CD8-positive, alpha-beta memory T cell (primary cell): ENCODE results near the gene NTRK2. TPM values are rescaled to one million over a fixed set of nuclear protein-coding genes. Genes with fewer than 3 reads are reported as not detected.

Experiments
- CTCF ChIA-PET: fragments of 350-600 bp; sonication (Branson Sonifier 250); formaldehyde crosslinking; loops from one replicate; lab custom pipeline; 2021; ENCODE audit warnings: antibody characterized with exemption; lab: Charles Lee
- POLR2A ChIA-PET: fragments of 350-600 bp; sonication (Branson Sonifier 250); formaldehyde crosslinking; loops from one replicate; lab custom pipeline; 2021; ENCODE audit warnings: antibody characterized with exemption; lab: Charles Lee
- DNase-seq, 5 donors: peaks; one replicate each; pipeline versions ENCODE4 v3.0.0 to v3.0.0-alpha.2; 2020 to 2022; ENCODE audit warnings: mixed read lengths in 1 of 5
- H3K27ac ChIP-seq: one replicate; pipeline ENCODE4 v1.7.0; 2013; ENCODE audit warnings: low read depth, mild to moderate bottlenecking, low read length, moderate library complexity
- H3K27me3 ChIP-seq: 2 replicates; pipeline ENCODE4 v1.7.0; 2013; ENCODE audit warnings: low read length, mild to moderate bottlenecking; ENCODE audit not compliant: insufficient read depth, poor library complexity, severe bottlenecking
- H3K36me3 ChIP-seq: 2 replicates; pipeline ENCODE4 v1.7.0; 2013; ENCODE audit warnings: mild to moderate bottlenecking, low read length, moderate library complexity; ENCODE audit not compliant: insufficient read depth
- H3K4me1 ChIP-seq: 2 replicates; pipeline ENCODE4 v1.7.0; 2013; ENCODE audit warnings: mild to moderate bottlenecking, low read length, moderate library complexity; ENCODE audit not compliant: insufficient read depth
- H3K4me3 ChIP-seq: 2 replicates; pipeline ENCODE4 v1.7.0; 2013; ENCODE audit warnings: mild to moderate bottlenecking, low read length
- H3K9me3 ChIP-seq: 2 replicates; pipeline ENCODE4 v1.7.0; 2013; ENCODE audit warnings: mild to moderate bottlenecking, low read length
- H3K27ac Mint-ChIP-seq, 8 donors: one replicate each; pipeline ENCODE4 v1.8.0; 2020 to 2021; ENCODE audit warnings: mixed read lengths in 8 of 8, mild to moderate bottlenecking in 6 of 8, inconsistent platforms in 3 of 8, moderate library complexity in 3 of 8
- H3K27me3 Mint-ChIP-seq, 2 donors: one replicate each; pipeline ENCODE4 v1.8.0; 2020 to 2021; ENCODE audit warnings: mixed read lengths in 2 of 2, mild to moderate bottlenecking in 1 of 2, moderate library complexity in 1 of 2
- H3K36me3 Mint-ChIP-seq, 3 donors: one replicate each; pipeline ENCODE4 v1.8.0; 2020 to 2021; ENCODE audit warnings: mixed read lengths in 3 of 3, inconsistent platforms in 1 of 3, mild to moderate bottlenecking in 1 of 3
- H3K4me1 Mint-ChIP-seq, 3 donors: one replicate each; pipeline ENCODE4 v1.8.0; 2020 to 2021; ENCODE audit warnings: mixed read lengths in 3 of 3, inconsistent platforms in 1 of 3, mild to moderate bottlenecking in 1 of 3
- H3K4me3 Mint-ChIP-seq, 7 donors: one replicate each; pipeline ENCODE4 v1.8.0; 2020 to 2021; ENCODE audit warnings: mixed read lengths in 7 of 7, mild to moderate bottlenecking in 6 of 7, moderate library complexity in 4 of 7, inconsistent platforms in 2 of 7
- H3K9me3 Mint-ChIP-seq, 5 donors: one replicate each; pipeline ENCODE4 v1.8.0; 2020 to 2022; ENCODE audit warnings: mixed read lengths in 5 of 5, mild to moderate bottlenecking in 3 of 5, moderate library complexity in 2 of 5, inconsistent platforms in 1 of 5
- polyA plus RNA-seq: library from polyadenylated mRNA; unstranded; fragments of 300-500 nt; fragmentation: Illumina TruSeq; gene quantifications from one replicate; pipeline ENCODE4 v1.2.3, GENCODE V29; 2021
- total RNA-seq, 2 experiments: library from RNA; stranded (reverse); gene quantifications; one replicate each; pipeline ENCODE4 v1.2.3, GENCODE V29; 2021

Gene NTRK2
- total and polyA plus RNA-seq, 3 experiments from 2014 or later: 0.26 to 0.38 TPM; not detected in 1

- POLR2A ChIA-PET: no interaction called here
- peaks cover 0 to 3% (median 0%) of the 10 kb centered on the region in 5 donors for H3K9me3 Mint-ChIP-seq
- H3K4me3 Mint-ChIP-seq: no peak overlapping the region
- Histone ChIP-seq H3K9me3 (no peaks in the 10 kb centered on the region), H3K4me1 (no peaks in the 10 kb centered on the region), H3K27ac (no peak overlapping the region), H3K36me3 (no peaks in the 10 kb centered on the region), H3K4me3 (no peak overlapping the region), H3K27me3 (no peaks in the 10 kb centered on the region)
- H3K27me3 Mint-ChIP-seq: peaks cover 5 to 9% of the 10 kb centered on the region in 2 donors
- H3K27ac Mint-ChIP-seq: no peak overlapping the region
- no peak for DNase-seq
- H3K36me3 Mint-ChIP-seq: no peaks in the 10 kb centered on the region
- no peaks in the 10 kb centered on the region for H3K4me1 Mint-ChIP-seq
- CTCF ChIA-PET: no interaction called here
These were observed 109.0 kb downstream of the NTRK2 start for GRCh38 chr9:84778570-84778969.

GRCh38 chr9:84779883-84780282 is 110.4 kb downstream of the NTRK2 start:
- Histone ChIP-seq H3K4me1 (no peaks in the 10 kb centered on the region), H3K36me3 (no peaks in the 10 kb centered on the region), H3K4me3 (no peak overlapping the region), H3K27me3 (no peaks in the 10 kb centered on the region), H3K9me3 (no peaks in the 10 kb centered on the region), H3K27ac (no peak overlapping the region)
- ChIA-PET CTCF (no interaction called here), POLR2A (no interaction called here)
- Mint-ChIP-seq H3K27me3 (peaks cover 5 to 8% of the 10 kb centered on the region in 2 donors), H3K9me3 (no peaks in the 10 kb centered on the region), H3K4me1 (no peaks in the 10 kb centered on the region), H3K27ac (no peak overlapping the region), H3K36me3 (no peaks in the 10 kb centered on the region), H3K4me3 (no peak overlapping the region)
- DNase-seq: no peak

GRCh38 chr9:84780385-84780784 is 110.9 kb downstream of the NTRK2 start:
- Mint-ChIP-seq H3K27ac (no peak overlapping the region), H3K4me3 (no peak overlapping the region), H3K36me3 (no peaks in the 10 kb centered on the region), H3K9me3 (no peaks in the 10 kb centered on the region), H3K27me3 (peaks cover 8% of the 10 kb centered on the region in 2 donors), H3K4me1 (no peaks in the 10 kb centered on the region)
- ChIA-PET POLR2A (no interaction called here), CTCF (no interaction called here)
- Histone ChIP-seq H3K36me3 (no peaks in the 10 kb centered on the region), H3K9me3 (no peaks in the 10 kb centered on the region), H3K27me3 (no peaks in the 10 kb centered on the region), H3K27ac (no peak overlapping the region), H3K4me3 (no peak overlapping the region), H3K4me1 (no peaks in the 10 kb centered on the region)
- DNase-seq: no peak

GRCh38 chr9:84781458-84781857 is 111.9 kb downstream of the NTRK2 start:
- Histone ChIP-seq H3K27ac (no peak overlapping the region), H3K27me3 (no peaks in the 10 kb centered on the region), H3K4me1 (no peaks in the 10 kb centered on the region), H3K9me3 (no peaks in the 10 kb centered on the region), H3K4me3 (no peak overlapping the region), H3K36me3 (no peaks in the 10 kb centered on the region)
- no peak overlapping the region for H3K4me3 Mint-ChIP-seq
- no peak overlapping the region for H3K27ac Mint-ChIP-seq
- peaks cover 8% of the 10 kb centered on the region in 2 donors for H3K27me3 Mint-ChIP-seq
- DNase-seq: no peak
- ChIA-PET POLR2A (no interaction called here), CTCF (no interaction called here)
- no peaks in the 10 kb centered on the region for H3K4me1 Mint-ChIP-seq
- no peaks in the 10 kb centered on the region for H3K9me3 Mint-ChIP-seq
- no peaks in the 10 kb centered on the region for H3K36me3 Mint-ChIP-seq

GRCh38 chr9:84781931-84782866 is 112.7 kb downstream of the NTRK2 start:
- no peaks in the 10 kb centered on the region for H3K36me3 Mint-ChIP-seq
- no peaks in the 10 kb centered on the region for H3K9me3 ChIP-seq
- H3K4me3 ChIP-seq: no peak overlapping the region
- no peaks in the 10 kb centered on the region for H3K4me1 Mint-ChIP-seq
- H3K4me1 ChIP-seq: no peaks in the 10 kb centered on the region
- no peaks in the 10 kb centered on the region for H3K27me3 ChIP-seq
- DNase-seq: no peak
- CTCF ChIA-PET: no interaction called here
- POLR2A ChIA-PET: no interaction called here
- H3K27me3 Mint-ChIP-seq: peaks cover 8% of the 10 kb centered on the region in 2 donors
- no peak overlapping the region for H3K4me3 Mint-ChIP-seq
- H3K27ac Mint-ChIP-seq: no peak overlapping the region
- no peaks in the 10 kb centered on the region for H3K9me3 Mint-ChIP-seq
- H3K36me3 ChIP-seq: no peaks in the 10 kb centered on the region
- H3K27ac ChIP-seq: no peak overlapping the region

GRCh38 chr9:84785792-84786547 is 116.4 kb downstream of the NTRK2 start:
- no peaks in the 10 kb centered on the region for H3K36me3 ChIP-seq
- Mint-ChIP-seq H3K27me3 (peaks cover 8% of the 10 kb centered on the region in 2 donors), H3K36me3 (no peaks in the 10 kb centered on the region), H3K27ac (no peak overlapping the region), H3K9me3 (peaks cover 0 to 3% (median 0%) of the 10 kb centered on the region in 5 donors), H3K4me3 (no peak overlapping the region), H3K4me1 (no peaks in the 10 kb centered on the region)
- H3K4me1 ChIP-seq: no peaks in the 10 kb centered on the region
- no peaks in the 10 kb centered on the region for H3K27me3 ChIP-seq
- no peak overlapping the region for H3K27ac ChIP-seq
- ChIA-PET POLR2A (no interaction called here), CTCF (no interaction called here)
- no peaks in the 10 kb centered on the region for H3K9me3 ChIP-seq
- no peak for DNase-seq
- no peak overlapping the region for H3K4me3 ChIP-seq

- Mint-ChIP-seq H3K9me3 (peaks cover 0 to 3% (median 0%) of the 10 kb centered on the region in 5 donors), H3K4me3 (no peak overlapping the region), H3K36me3 (peaks cover 0 to 1% (median 0%) of the 10 kb centered on the region in 3 donors), H3K4me1 (no peaks in the 10 kb centered on the region), H3K27me3 (peaks cover 0 to 3% of the 10 kb centered on the region in 2 donors), H3K27ac (no peak overlapping the region)
- POLR2A ChIA-PET: no interaction called here
- Histone ChIP-seq H3K27me3 (no peaks in the 10 kb centered on the region), H3K4me3 (no peak overlapping the region), H3K9me3 (no peaks in the 10 kb centered on the region), H3K36me3 (no peaks in the 10 kb centered on the region), H3K4me1 (no peaks in the 10 kb centered on the region), H3K27ac (no peak overlapping the region)
- no peak for DNase-seq
- CTCF ChIA-PET: no interaction called here
These were observed 119.4 kb downstream of the NTRK2 start for GRCh38 chr9:84788803-84789462.

GRCh38 chr9:84789463-84789830 is 119.9 kb downstream of the NTRK2 start:
- Mint-ChIP-seq H3K9me3 (peaks cover 0 to 5% (median 0%) of the 10 kb centered on the region in 5 donors), H3K4me3 (no peak overlapping the region)
- CTCF ChIA-PET: no interaction called here

More at GRCh38 chr9:84789463-84789830, 119.9 kb downstream of the NTRK2 start:
- peaks cover 0 to 1% (median 0%) of the 10 kb centered on the region in 3 donors for H3K36me3 Mint-ChIP-seq
- POLR2A ChIA-PET: no interaction called here
- H3K27me3 Mint-ChIP-seq: peaks cover 0 to 3% of the 10 kb centered on the region in 2 donors
- no peak overlapping the region for H3K27ac Mint-ChIP-seq
- H3K9me3 ChIP-seq: no peaks in the 10 kb centered on the region
- H3K4me1 Mint-ChIP-seq: no peaks in the 10 kb centered on the region
- no peak overlapping the region for H3K27ac ChIP-seq
- no peak overlapping the region for H3K4me3 ChIP-seq
- H3K36me3 ChIP-seq: no peaks in the 10 kb centered on the region
- DNase-seq: no peak
- H3K4me1 ChIP-seq: no peaks in the 10 kb centered on the region
- no peaks in the 10 kb centered on the region for H3K27me3 ChIP-seq
